PFSK-1 (cell line): Measurements from ENCODE around the gene TFEB.

Experiments
- POLR2AphosphoS5 ChIP-seq: IDR thresholded peaks from 2 replicates; pipeline ENCODE4 v1.6.1; 2012; ENCODE audit warnings: low read depth, mild to moderate bottlenecking, control low read depth, low read length, moderate library complexity
- SIN3A ChIP-seq: IDR thresholded peaks from 2 replicates; pipeline ENCODE4 v1.6.1; 2012; ENCODE audit warnings: mild to moderate bottlenecking, low read length, moderate library complexity, borderline replicate concordance; ENCODE audit not compliant: insufficient read depth
- TAF1 ChIP-seq: IDR thresholded peaks from 2 replicates; pipeline ENCODE4 v1.6.1; 2012; ENCODE audit warnings: low read length, control low read depth, borderline replicate concordance; ENCODE audit not compliant: insufficient read depth

- TF ChIP-seq TAF1 (no peak), POLR2AphosphoS5 (no peak), SIN3A (no peak)
Measured at GRCh38 chr6:41683523-41684310, 51.7 kb downstream of the TFEB start.
